ENCODE measurements around the gene LAG3.

DNA sequence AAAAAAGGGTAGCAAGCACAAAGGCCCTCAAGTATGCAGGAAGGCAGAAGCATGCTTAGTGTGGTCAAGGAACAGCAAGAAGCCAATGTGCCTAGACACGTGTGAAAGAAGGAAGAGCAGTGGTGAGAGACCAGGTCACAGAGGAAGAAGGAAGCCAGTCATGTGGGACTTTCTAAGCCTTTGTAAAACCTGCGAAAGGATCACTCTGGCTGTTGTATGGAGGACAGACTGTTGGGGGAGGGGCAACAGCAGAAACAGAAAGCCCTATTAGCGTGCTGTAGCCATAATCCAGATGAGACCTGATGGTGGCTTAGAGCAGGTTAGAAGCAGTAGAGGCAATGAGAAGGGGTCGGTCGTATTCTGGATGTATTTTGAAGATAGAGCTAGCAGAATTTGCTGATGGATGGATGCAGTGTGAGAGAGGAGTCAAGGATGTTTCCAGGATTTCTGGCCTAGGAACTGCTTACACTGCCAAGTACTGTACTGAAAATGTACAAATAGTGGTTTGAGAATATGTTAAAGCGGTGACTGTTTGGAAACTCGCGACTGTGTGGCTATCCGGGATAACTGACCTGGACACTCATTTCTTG, 13.7 kb upstream of the LAG3 start:
- TF ChIP-seq MAX (CRISPR knock-in tag; IDR thresholded peaks at IDR 0.05) (no peak), JUN (CRISPR knock-in tag; IDR thresholded peaks at IDR 0.05) (no peak), NFE2L1 (CRISPR knock-in tag; IDR thresholded peaks at IDR 0.05) (no peak), ZNF138 (CRISPR knock-in tag; conservative IDR thresholded peaks at IDR 0.05) (no peak)
- TF ChIP-seq, protein P1, sequence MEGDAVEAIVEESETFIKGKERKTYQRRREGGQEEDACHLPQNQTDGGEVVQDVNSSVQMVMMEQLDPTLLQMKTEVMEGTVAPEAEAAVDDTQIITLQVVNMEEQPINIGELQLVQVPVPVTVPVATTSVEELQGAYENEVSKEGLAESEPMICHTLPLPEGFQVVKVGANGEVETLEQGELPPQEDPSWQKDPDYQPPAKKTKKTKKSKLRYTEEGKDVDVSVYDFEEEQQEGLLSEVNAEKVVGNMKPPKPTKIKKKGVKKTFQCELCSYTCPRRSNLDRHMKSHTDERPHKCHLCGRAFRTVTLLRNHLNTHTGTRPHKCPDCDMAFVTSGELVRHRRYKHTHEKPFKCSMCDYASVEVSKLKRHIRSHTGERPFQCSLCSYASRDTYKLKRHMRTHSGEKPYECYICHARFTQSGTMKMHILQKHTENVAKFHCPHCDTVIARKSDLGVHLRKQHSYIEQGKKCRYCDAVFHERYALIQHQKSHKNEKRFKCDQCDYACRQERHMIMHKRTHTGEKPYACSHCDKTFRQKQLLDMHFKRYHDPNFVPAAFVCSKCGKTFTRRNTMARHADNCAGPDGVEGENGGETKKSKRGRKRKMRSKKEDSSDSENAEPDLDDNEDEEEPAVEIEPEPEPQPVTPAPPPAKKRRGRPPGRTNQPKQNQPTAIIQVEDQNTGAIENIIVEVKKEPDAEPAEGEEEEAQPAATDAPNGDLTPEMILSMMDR (IDR thresholded peaks at IDR 0.05) = no peak
